H1 (cell line): ENCODE data around the gene DIAPH2. TPM values are rescaled to one million over a fixed set of nuclear protein-coding genes. Genes with fewer than 3 reads are reported as not detected.

ENCODE experiments used
- CTCF ChIA-PET: fragments of 300-600 bp; sonication (Branson Sonifier 250); formaldehyde crosslinking; loops from one replicate; lab custom pipeline; 2021; ENCODE audit not compliant: partially characterized antibody; lab: Charles Lee
- POLR2A ChIA-PET: fragments of 300-600 bp; sonication (Branson Sonifier 250); formaldehyde crosslinking; loops from one replicate; lab custom pipeline; 2021; ENCODE audit warnings: inconsistent platforms; ENCODE audit not compliant: partially characterized antibody; lab: Charles Lee
- DNase-seq, 2 experiments: peaks; one replicate each; pipeline versions ENCODE4 v3.0.0 to v3.0.0-alpha.2; 2010 to 2022; ENCODE audit warnings: low spot score in 2 of 2, low read depth in 1 of 2, mixed read lengths in 1 of 2
- FAIRE-seq: peaks from 2 replicates; lab custom pipeline; 2011; peaks lifted over from hg19 to GRCh38; lab: Jason Lieb, UNC
- H2AFZ ChIP-seq: 2 replicates; pipeline ENCODE4 v1.8.1; 2012; ENCODE audit warnings: low read length, inconsistent platforms
- H2AK5ac ChIP-seq: 2 replicates; pipeline ENCODE4 v1.6.1; 2013; ENCODE audit warnings: low read depth, low read length
- H2BK120ac ChIP-seq: replicated peaks from 2 replicates; pipeline ENCODE3; 2013; ENCODE audit warnings: low read depth, low read length, inconsistent platforms
- H2BK12ac ChIP-seq: 2 replicates; pipeline ENCODE4 v1.6.1; 2013; ENCODE audit warnings: low read depth, low read length
- H2BK15ac ChIP-seq: 2 replicates; pipeline ENCODE4 v1.6.1; 2013; ENCODE audit warnings: low read length
- H2BK20ac ChIP-seq: 2 replicates; pipeline ENCODE4 v1.6.1; 2013; ENCODE audit warnings: low read length
- H2BK5ac ChIP-seq: 2 replicates; pipeline ENCODE4 v1.6.1; 2013; ENCODE audit warnings: low read depth, low read length
- H3K14ac ChIP-seq: 2 replicates; pipeline ENCODE4 v1.6.1; 2013; ENCODE audit warnings: inconsistent platforms; ENCODE audit not compliant: insufficient read length
- H3K18ac ChIP-seq: 2 replicates; pipeline ENCODE4 v1.6.1; 2013; ENCODE audit warnings: low read length; ENCODE audit errors: extremely low read depth
- H3K23ac ChIP-seq: 2 replicates; pipeline ENCODE4 v1.6.1; 2013; ENCODE audit warnings: inconsistent platforms; ENCODE audit not compliant: insufficient read length
- H3K23me2 ChIP-seq: 2 replicates; pipeline ENCODE4 v1.6.1; 2013; ENCODE audit warnings: low read depth, low read length
- H3K27ac ChIP-seq: 2 replicates; pipeline ENCODE4 v1.6.1; 2011; ENCODE audit warnings: low read depth, low read length, inconsistent platforms
- H3K27me3 ChIP-seq, 4 experiments: replicated peaks in 1 of 4; 1 replicate in 1 of 4; 2 replicates in 3 of 4; pipeline versions ENCODE4 v1.6.1 to v1.8.1; 2011 to 2013; ENCODE audit warnings: low read length in 3 of 4, mild to moderate bottlenecking in 3 of 4, inconsistent platforms in 2 of 4, mixed read lengths in 2 of 4, moderate library complexity in 1 of 4; ENCODE audit not compliant: control insufficient read depth in 3 of 4, insufficient read depth in 3 of 4; ENCODE audit errors: extremely low read depth in 1 of 4
- H3K36me3 ChIP-seq, 4 experiments: 2 replicates each; pipeline versions ENCODE4 v1.6.1 to v1.8.1; 2011 to 2013; ENCODE audit warnings: mild to moderate bottlenecking in 4 of 4, low read length in 3 of 4, moderate library complexity in 2 of 4, control low read depth in 1 of 4, inconsistent platforms in 1 of 4; ENCODE audit not compliant: insufficient read depth in 4 of 4, control insufficient read depth in 2 of 4
- H3K4ac ChIP-seq: replicated peaks from 2 replicates; pipeline ENCODE3; 2013; ENCODE audit warnings: low read length, low read depth, mixed read lengths, inconsistent platforms; ENCODE audit not compliant: insufficient read length
- H3K4me1 ChIP-seq, 4 experiments: replicated peaks in 1 of 4; 1 replicate in 1 of 4; 2 replicates in 3 of 4; pipeline versions ENCODE4 v1.6.1 to v1.8.1; 2011 to 2013; ENCODE audit warnings: low read length in 3 of 4, inconsistent platforms in 2 of 4, mixed read lengths in 1 of 4; ENCODE audit not compliant: insufficient read depth in 4 of 4, control insufficient read depth in 3 of 4
- H3K4me2 ChIP-seq, 2 experiments: 2 replicates each; pipeline versions ENCODE4 v1.6.1 to v1.8.1; 2011 to 2013; ENCODE audit warnings: low read depth in 2 of 2, low read length in 2 of 2, control low read depth in 1 of 2, inconsistent platforms in 1 of 2, mild to moderate bottlenecking in 1 of 2; ENCODE audit not compliant: insufficient read depth in 1 of 2
- H3K4me3 ChIP-seq, 4 experiments: fragments of 200-600, 300-600 bp in 1 of 4; sonication (generic), shearing (Covaris generic), sonication (Bioruptor Twin) in 1 of 4; 2 replicates each; pipeline versions ENCODE4 v1.5.1 to v1.8.1; 2011 to 2016; ENCODE audit warnings: low read length in 4 of 4, low read depth in 3 of 4, control low read depth in 2 of 4, inconsistent platforms in 2 of 4, mild to moderate bottlenecking in 2 of 4, mixed read lengths in 1 of 4, moderate library complexity in 1 of 4; ENCODE audit not compliant: insufficient read depth in 2 of 4; ENCODE audit errors: extremely low read depth in 1 of 4
- H3K56ac ChIP-seq: replicated peaks from 2 replicates; pipeline ENCODE3; 2013; ENCODE audit warnings: low read depth, mild to moderate bottlenecking, mixed read lengths, low read length, inconsistent platforms; ENCODE audit not compliant: insufficient read length
- H3K79me1 ChIP-seq: 2 replicates; pipeline ENCODE4 v1.6.1; 2013; ENCODE audit warnings: low read depth, low read length, control low read depth
- H3K79me2 ChIP-seq, 2 experiments: 2 replicates each; pipeline versions ENCODE4 v1.6.1 to v1.8.1; 2012 to 2013; ENCODE audit warnings: low read length in 2 of 2, mild to moderate bottlenecking in 2 of 2, inconsistent platforms in 1 of 2; ENCODE audit not compliant: insufficient read depth in 2 of 2, control insufficient read depth in 1 of 2
- H3K9ac ChIP-seq, 4 experiments: replicated peaks in 1 of 4; 1 replicate in 1 of 4; 2 replicates in 3 of 4; pipeline versions ENCODE4 v1.6.1 to v1.8.1; 2011 to 2013; ENCODE audit warnings: low read depth in 3 of 4, low read length in 3 of 4, control low read depth in 2 of 4, mild to moderate bottlenecking in 2 of 4, moderate library complexity in 2 of 4, inconsistent platforms in 1 of 4; ENCODE audit errors: extremely low read depth in 1 of 4
- H3K9me3 ChIP-seq, 2 experiments: 2 replicates each; pipeline versions ENCODE4 v1.6.1 to v1.8.1; 2012 to 2013; ENCODE audit warnings: mild to moderate bottlenecking in 2 of 2, moderate library complexity in 2 of 2, control low read depth in 1 of 2, inconsistent platforms in 1 of 2, low read depth in 1 of 2, low read length in 1 of 2, mixed read lengths in 1 of 2; ENCODE audit not compliant: insufficient read depth in 2 of 2
- H4K20me1 ChIP-seq, 2 experiments: replicated peaks in 1 of 2; 2 replicates each; pipeline versions ENCODE3 to v1.8.1; 2011 to 2013; ENCODE audit warnings: inconsistent platforms in 2 of 2, low read length in 2 of 2, mild to moderate bottlenecking in 1 of 2; ENCODE audit not compliant: insufficient read depth in 2 of 2, control insufficient read depth in 1 of 2
- H4K5ac ChIP-seq: 2 replicates; pipeline ENCODE4 v1.6.1; 2013; ENCODE audit warnings: low read length, low read depth, mixed read lengths, inconsistent platforms; ENCODE audit not compliant: insufficient read length
- H4K8ac ChIP-seq: 2 replicates; pipeline ENCODE4 v1.8.0; 2013; ENCODE audit warnings: mild to moderate bottlenecking, moderate library complexity, low read length, inconsistent platforms; ENCODE audit not compliant: insufficient read depth; ENCODE audit errors: extremely low read depth
- H4K91ac ChIP-seq: replicated peaks from 2 replicates; pipeline ENCODE3; 2013; ENCODE audit warnings: low read length, mixed read lengths, inconsistent platforms; ENCODE audit not compliant: insufficient read length
- ASH2L ChIP-seq: fragments of 200-600, 300-600 bp; sonication (generic); IDR thresholded peaks from one replicate; pipeline ENCODE4 v1.7.1; 2017; ENCODE audit warnings: low read length
- CEBPB ChIP-seq: IDR thresholded peaks from 2 replicates; pipeline ENCODE4 v1.6.1; 2012; ENCODE audit warnings: low read depth, low read length
- CTBP2 ChIP-seq: IDR thresholded peaks from 2 replicates; pipeline ENCODE4 v1.7.0; 2011; ENCODE audit warnings: borderline replicate concordance, mild to moderate bottlenecking, moderate library complexity, mixed read lengths, low read length; ENCODE audit not compliant: insufficient read depth, insufficient read length
- EGR1 ChIP-seq: IDR thresholded peaks from 2 replicates; pipeline ENCODE4 v1.6.1; 2011; ENCODE audit warnings: low read depth, low read length, borderline replicate concordance
- FOSL1 ChIP-seq: IDR thresholded peaks from 2 replicates; pipeline ENCODE4 v1.6.1; 2011; ENCODE audit warnings: mild to moderate bottlenecking, low read depth, low read length, moderate library complexity; ENCODE audit not compliant: insufficient read depth
- KDM1A ChIP-seq: fragments of 200-600, 300-600 bp; sonication (generic); IDR thresholded peaks from 2 replicates; pipeline ENCODE4 v1.7.1; 2016; ENCODE audit warnings: mild to moderate bottlenecking, low read length, borderline replicate concordance
- NRF1 ChIP-seq: IDR thresholded peaks from 2 replicates; pipeline ENCODE4 v1.6.1; 2011; ENCODE audit warnings: mild to moderate bottlenecking, low read depth, low read length, improper control_type of control experiment
- POU5F1 ChIP-seq: IDR thresholded peaks from 2 replicates; pipeline ENCODE4 v1.6.1; 2011; ENCODE audit warnings: low read depth, mild to moderate bottlenecking, low read length, moderate library complexity
- SIN3A ChIP-seq, 2 experiments: IDR thresholded peaks in 1 of 2; conservative IDR thresholded peaks in 1 of 2; 2 replicates each; pipeline ENCODE4 v1.6.1; 2011 to 2012; ENCODE audit warnings: low read length in 2 of 2, improper control_type of control experiment in 1 of 2, low read depth in 1 of 2, mild to moderate bottlenecking in 1 of 2
- SP1 ChIP-seq: IDR thresholded peaks from 2 replicates; pipeline ENCODE4 v1.6.1; 2011; ENCODE audit warnings: low read depth, low read length
- SRF ChIP-seq: IDR thresholded peaks from 2 replicates; pipeline ENCODE4 v1.6.1; 2011; ENCODE audit warnings: mild to moderate bottlenecking, low read depth, low read length, moderate library complexity
- TAF1 ChIP-seq: IDR thresholded peaks from 2 replicates; pipeline ENCODE4 v1.6.1; 2011; ENCODE audit warnings: mild to moderate bottlenecking, low read depth, low read length
- TAF7 ChIP-seq: optimal IDR thresholded peaks from 2 replicates; pipeline ENCODE3; 2011; ENCODE audit warnings: low read depth, mild to moderate bottlenecking, inconsistent platforms, low read length, moderate library complexity, borderline replicate concordance
- TBP ChIP-seq: IDR thresholded peaks from 2 replicates; pipeline ENCODE4 v1.6.1; 2011; ENCODE audit warnings: low read depth, low read length, improper control_type of control experiment
- WGBS, 2 experiments: shearing (Covaris generic) in 1 of 2; methylation state at CpG; one replicate each; pipeline versions ENCODE4 v1.1.6 to v1.1.7; 2013 to 2015; ENCODE audit warnings: low lambda C conversion rate in 2 of 2, mixed read lengths in 2 of 2, inconsistent platforms in 1 of 2, low coverage in 1 of 2, missing lambda C conversion rate in 1 of 2; ENCODE audit not compliant: insufficient replicate concordance in 2 of 2, insufficient coverage in 1 of 2, insufficient read length in 1 of 2; ENCODE audit errors: extremely low coverage in 1 of 2, missing lambda C conversion rate in 1 of 2; 5-methylcytosine and 5-hydroxymethylcytosine counted together
- polyA plus RNA-seq, 7 experiments: library from polyadenylated mRNA; depleted of rRNA in 3 of 7; stranded (reverse) in 5 of 7; unstranded in 2 of 7; fragments of >200 nt in 5 of 7; fragments of 200-250 nt in 2 of 7; gene quantifications; 1 replicate in 5 of 7; 2 replicates in 1 of 7; 4 replicates in 1 of 7; pipeline versions ENCODE4 v1.2.1 to v1.2.3, GENCODE V29; 2011 to 2013; ENCODE audit warnings: missing spikeins in 2 of 7, mixed read lengths in 2 of 7
- total RNA-seq: library from RNA; stranded (reverse); fragmentation: NEBNext Ultra II Directional; extraction: Animal tissue kit (Norgen Biotek cat#: 25700); gene quantifications from 2 replicates; pipeline ENCODE4 v1.2.1, GENCODE V29; 2021

DIAPH2 gene
- total and polyA plus RNA-seq, 2 of the 8 experiments (the other 6 are each of a cell fraction or from before 2014, with no cell fraction given) = 4.4 to 24.3 TPM

DNA sequence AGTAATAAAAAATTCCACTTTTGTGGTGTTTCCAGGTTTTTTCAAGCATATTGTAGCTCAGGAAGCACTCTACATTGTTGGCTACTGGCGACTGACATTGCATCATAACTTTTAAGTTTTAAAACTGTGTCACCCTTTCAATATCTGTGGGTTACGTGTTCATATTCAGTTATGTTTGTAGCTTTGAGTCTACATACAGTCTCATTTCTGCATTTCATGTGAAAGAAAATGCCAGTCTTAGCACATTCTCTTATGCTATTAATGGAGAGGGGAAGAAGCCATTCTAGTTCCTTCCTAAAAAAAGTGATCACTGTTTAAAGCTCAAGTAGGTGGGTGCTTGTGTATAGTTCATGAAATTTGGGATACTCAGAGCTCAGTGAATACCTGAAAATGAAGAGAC, 38.1 kb downstream of the DIAPH2 start:
- Histone ChIP-seq H2BK12ac (no peak overlapping the region), H3K4ac (no peak overlapping the region), H2BK120ac (no peak overlapping the region), H3K23ac (no peak overlapping the region), H3K9ac (no peak overlapping the region), H2AK5ac (no peak overlapping the region), H4K5ac (no peak overlapping the region), H3K4me1 (no peaks in the 10 kb centered on the region), H3K36me3 (no peaks in the 10 kb centered on the region), H4K20me1 (no peaks in the 10 kb centered on the region), H4K91ac (no peak overlapping the region), H3K79me1 (no peaks in the 10 kb centered on the region), H2BK20ac (no peak overlapping the region), H2AFZ (no peak overlapping the region), H3K79me2 (no peaks in the 10 kb centered on the region; a peak in 1 of 4 replicates), H3K14ac (no peak overlapping the region), H4K8ac (no peak overlapping the region), H3K4me2 (no peak overlapping the region), H3K23me2 (no peaks in the 10 kb centered on the region), H3K27ac (no peak overlapping the region), H3K9me3 (no peaks in the 10 kb centered on the region), H3K56ac (no peak overlapping the region), H3K4me3 (no peak overlapping the region), H3K18ac (no peak overlapping the region), H3K27me3 (no peaks in the 10 kb centered on the region), H2BK15ac (no peak overlapping the region), H2BK5ac (no peak overlapping the region)
- CTCF ChIA-PET = interaction anchor here (1.1 kb wide), 1 partner anchor 121 kb away, joined by 3 read pairs; no protein-coding TSS in a partner anchor
- POLR2A ChIA-PET = no interaction called here
- no peak for DNase-seq
- TF ChIP-seq FOSL1 (no peak), NRF1 (no peak), TAF7 (no peak), KDM1A (no peak), ASH2L (no peak), CEBPB (no peak), SIN3A (conservative IDR thresholded peaks at IDR 0.05 in 1 of 2, IDR thresholded peaks at IDR 0.05 in 1 of 2; ENCODE audit: low read depth in 1 of 2, low read length in 2 of 2) (no peak), CTBP2 (no peak), SP1 (no peak), POU5F1 (no peak), TAF1 (no peak), TBP (no peak), SRF (no peak), EGR1 (no peak)
- WGBS, 2 experiments = 88% methylated on average over 2 of the region's 2 CpGs; no CpG with 5 or more reads in 1 of the 2 experiments
- FAIRE-seq = no peak
